ENCODE data around the gene FBXW4.
A peak's percentile ranks its signal among the peaks of the same experiment; 100 is the strongest.

FBXW4 gene

DNA sequence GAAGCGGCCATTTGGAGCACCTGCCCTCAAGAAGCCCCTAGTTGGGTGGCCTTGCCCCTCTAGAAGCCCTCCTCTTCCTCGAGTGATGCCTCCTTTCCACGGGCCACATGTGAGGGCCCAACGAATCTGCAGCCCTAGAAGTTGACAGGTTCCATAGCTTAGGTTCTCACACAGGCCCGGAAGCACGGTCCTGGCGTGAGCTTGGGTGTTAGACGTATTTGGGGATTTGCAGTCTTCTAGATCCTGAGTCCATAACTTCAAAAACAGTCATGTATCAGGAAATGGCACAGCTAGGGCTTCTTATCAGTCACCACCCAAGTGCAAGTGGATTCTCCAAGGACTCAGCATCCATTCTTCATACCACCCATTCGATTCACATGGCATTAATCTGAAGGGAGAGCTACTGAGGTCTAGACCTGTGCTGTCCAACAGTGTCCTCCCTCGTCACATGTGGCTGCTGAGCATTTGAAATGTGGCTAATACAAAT, 477 bp upstream of the FBXW4 start:
- no peak for DNase-seq

DNA sequence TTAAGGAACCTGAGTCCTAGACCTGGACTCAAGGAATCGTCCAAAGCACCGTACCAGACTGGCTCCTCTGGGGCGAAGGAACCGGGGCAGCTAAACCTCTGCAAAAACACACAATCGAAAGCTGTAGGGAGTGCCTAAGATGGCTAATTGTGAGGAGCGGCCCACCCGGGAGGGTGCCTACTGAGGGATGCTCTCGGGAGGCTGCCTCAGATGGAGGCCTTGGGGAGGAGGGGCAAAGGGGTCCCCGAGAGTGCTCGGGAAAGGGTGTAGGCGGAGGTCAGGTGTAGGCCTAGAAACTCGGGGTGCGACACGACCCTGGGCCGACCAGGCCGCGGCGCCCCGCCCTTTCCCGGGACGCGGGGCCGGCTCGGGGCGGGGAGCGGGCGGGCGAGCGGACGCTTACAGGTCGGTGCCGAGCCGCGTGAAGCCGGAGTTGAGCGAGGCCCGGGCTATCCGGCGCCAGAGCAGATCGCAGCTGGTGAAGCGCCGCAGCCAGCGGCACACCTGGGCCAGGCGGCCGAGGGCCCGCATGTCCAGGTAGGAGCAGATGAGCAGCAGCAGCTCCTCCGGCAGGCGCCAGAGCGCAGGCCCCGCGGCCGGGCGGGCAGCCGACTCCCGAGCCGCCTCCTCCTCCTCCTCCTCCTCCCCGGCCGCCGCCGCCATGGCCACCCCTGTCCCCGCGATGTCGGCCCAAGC, 844 bp downstream of the FBXW4 start:
- DNase-seq: peak; percentile 53

DNA sequence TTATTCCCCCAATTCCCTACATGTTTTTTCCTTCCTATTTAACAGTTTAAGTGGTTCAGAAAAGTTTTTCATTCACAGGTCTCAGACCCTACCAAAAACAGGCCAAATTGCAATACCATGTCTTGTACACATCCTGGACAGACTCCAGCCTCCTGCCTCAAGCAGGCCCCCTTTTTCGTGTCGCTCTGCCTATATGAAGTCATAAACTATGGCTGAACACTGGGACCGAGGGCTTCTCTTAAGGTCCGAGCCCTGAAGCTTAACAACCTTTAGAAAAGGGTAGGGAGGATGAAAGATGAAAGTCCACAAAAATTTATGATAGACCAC, 1.4 kb downstream of the FBXW4 start:
- no peak for DNase-seq

DNA sequence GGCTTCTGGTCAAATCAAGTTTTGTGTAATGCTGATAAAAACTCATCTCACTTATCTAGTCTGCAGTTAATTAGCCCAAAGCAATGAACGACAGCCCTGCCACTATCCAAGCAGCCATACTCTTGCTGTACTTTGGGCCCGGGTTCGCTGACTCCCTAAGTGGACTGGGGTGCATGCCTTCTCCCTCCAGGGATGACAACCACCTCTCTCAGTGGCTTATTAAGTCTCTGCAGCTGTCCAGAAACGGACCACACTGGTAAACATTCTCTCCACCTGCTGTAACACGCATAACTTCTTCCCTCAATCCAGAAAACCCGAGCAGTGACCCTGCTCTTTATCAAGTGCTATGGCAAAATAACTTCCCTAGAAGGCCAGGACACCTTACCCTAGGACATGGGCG, 3.9 kb downstream of the FBXW4 start:
- no peak for DNase-seq

DNA sequence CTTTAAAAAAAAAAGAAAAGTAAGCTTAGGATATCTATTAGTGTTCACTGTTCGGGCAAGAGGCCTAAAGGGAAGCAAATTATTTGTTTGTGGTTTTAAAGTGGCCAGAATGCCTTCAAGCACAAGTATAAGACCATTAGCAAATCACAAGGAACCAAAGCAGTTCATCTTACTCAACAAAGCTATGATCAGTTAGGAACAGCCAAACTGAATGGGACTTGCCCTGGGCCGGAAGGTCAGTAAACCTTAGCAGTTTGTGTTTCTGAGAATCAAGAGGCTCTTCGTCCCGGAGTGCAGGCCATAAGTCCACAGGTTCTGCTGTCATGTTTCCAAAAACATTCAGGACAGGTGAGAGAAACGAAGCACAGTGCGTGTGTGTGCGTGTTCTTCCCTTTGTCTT, 4.5 kb downstream of the FBXW4 start:
- DNase-seq: no peak

DNA sequence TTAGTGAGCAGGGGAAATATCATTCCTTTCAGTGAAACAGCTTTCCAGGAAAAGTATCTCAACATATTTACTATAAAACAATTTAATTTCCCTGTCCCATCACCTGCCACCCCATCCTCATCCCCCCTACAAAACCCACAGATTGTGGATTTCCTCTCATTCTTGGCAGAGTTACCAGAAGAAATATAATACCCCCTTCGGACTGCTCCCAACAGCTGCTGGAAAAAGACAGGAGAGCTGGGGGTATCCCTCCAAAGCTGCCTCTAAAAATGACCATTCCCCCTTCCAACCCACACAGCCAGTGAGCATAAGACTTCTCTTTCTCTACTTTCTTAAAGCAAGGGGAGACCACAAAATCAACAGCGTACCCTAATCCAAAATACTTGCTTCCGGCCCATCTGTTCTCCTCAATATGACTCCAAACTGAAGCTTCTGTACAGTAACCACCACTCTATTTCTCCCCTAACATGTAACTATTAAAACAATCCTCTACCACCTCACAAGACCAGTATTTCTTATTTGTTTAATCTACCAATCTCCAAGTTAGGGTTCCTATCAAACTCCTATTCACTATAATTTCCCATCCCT, 7.8 kb downstream of the FBXW4 start:
- no peak for DNase-seq

DNA sequence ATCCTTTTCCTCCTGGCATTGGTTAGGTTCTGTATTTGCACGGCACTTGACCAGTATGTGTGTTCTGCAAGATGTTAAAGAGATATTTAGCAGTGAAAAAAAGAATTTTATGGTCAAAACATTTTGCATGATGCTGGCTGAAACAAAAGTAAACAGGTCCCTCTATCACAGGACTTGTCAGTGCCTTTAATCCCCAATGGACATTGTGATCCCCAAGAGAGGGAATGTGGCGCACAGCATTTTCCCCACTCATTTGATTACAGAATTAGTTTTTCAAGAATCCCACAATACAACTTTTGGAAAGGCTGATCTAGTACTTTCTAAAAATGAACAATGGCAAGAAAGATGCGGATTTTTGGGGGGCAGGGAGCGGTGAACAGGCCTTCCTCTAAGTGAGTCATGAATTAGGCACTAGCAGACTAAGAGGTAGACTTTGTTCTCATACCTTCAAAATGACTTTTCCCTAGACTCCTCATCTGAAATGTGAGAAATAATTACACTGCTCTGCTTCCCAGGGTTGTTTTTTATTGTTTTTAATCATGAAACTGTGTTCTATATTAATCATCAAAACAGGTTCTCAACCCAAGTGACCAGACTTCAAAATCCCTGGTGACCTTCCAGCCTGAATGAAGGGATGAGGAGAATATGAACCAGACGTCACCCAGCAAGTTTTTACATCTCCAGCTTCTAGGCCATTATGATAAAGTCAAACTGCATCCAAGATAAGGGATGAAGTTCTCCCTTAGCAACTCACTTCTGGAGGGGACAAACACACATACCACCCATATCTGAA, 8.6 kb downstream of the FBXW4 start:
- peak; percentile 26 for DNase-seq

DNA sequence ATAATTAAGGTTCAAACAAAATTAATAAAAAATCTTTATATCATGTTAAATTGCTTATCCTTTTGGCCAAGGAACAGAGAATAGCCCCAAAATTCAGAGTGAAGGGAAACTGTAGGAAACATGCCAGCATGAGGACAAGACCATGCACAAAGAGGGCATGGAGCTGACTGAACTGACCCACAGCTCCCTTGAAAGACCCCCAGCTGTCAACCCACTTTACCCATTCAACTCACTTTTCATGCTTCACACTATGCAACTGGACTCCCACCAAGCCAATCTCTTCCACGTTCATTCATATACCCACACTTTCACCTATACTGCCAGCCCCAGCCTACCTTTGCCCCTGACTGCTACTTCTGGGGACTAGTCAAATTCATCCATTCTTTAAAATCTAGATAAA, 10.2 kb downstream of the FBXW4 start:
- DNase-seq: no peak

DNA sequence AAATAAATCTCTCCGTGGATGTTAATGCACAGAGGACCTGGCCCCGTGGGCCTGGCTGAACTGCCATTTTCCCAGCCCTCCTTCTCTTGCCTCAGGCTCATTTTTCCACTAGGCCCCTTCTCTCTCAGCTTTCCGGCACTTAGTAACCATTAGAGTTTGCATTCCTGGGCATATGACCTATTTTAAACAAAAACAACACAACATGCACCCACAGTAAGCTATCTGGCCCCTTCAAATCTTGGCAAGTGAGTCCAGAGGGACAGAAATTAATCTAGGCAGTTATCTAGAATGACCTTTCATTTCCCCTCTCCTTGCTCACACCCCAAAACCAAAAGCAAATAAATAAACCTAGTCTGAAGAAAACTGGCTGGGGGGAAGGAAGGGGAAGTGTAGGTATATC, 11.7 kb downstream of the FBXW4 start:
- DNase-seq: no peak

DNA sequence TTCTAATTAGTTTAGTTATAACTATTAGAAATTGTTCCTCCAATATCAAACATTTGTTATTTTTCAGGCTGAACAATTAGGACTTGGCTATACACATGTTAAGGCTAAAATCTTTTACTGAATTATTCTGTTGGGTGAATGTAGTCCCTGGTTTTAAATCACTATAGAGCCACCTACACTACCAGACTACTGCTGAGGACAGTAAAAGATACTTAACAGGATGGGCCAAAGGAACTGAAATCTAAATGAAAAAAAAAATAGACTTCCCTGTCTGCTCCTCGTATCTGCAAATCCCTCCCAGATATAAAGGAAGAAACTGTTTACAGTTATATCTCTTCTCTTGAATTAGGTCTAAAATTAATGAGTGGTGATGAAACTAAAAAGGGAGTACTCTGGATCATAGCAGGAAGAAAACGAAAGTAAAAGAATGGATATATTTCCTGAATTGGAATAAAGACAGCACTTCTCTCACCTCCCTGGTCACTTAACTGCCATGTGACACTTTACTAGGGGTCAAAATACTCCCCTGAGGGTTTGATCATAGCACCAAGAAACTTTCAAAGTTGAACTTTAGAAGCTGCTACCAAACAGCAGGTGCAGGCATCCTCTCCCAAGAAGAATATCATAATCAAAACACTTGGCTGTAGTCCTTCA, 12.7 kb downstream of the FBXW4 start:
- no peak for DNase-seq

DNA sequence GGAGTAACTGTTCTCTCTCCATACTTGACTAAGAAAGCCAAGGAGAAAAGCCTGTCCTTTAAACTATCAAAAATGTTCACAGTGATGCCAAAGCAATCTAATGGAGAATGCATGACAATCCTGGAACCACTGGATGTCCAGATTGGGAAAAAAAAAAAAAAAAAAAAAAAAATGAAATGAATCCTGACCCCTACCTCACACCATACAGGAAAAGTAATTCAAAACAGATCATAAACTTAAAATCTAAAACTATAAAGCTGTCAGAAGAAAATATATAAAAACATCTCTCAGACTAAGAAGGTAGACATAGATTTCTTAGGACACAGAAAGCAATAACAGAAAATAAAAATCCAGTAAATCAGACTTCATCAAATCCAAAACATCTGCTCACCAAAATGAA, 18.4 kb downstream of the FBXW4 start:
- no peak for DNase-seq

DNA sequence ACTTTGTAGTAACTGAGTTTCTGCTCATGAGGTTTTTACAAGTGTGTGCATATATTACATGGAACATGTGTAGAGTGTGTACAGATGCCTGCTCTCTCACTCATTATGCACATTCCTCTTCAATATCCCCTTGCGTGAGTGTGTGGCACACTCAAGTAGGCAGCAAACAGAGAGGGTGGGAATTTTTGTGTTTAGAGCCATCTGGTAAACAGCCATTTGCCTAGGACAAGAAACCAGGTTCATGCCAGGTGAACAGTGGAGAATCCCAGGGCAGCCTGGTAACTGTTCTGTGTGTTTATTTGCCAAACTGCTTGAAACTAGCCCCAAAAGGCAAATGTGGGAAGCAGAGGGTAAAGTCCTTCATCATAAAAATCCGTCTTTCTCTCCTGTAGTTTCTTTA, 19.9 kb downstream of the FBXW4 start:
- no peak for DNase-seq

DNA sequence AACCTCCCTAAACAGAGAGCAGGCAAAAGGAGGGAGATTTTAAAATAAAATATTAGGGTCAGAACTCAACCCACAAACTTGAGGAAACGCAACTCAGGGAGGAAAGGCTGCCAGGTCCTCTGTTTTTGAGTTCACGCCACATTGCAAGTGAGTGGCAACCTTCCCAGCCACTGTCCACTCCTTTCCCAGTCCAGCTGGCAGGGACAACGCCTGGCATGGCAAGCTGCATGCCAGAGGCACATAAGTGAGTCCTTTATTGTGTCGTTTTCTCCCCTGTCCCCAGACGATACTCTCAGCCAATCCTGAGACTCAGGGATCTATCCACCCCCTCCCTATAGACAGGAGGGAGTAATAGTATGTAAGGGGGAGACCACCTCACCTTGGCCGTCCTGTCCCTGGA, 22.4 kb downstream of the FBXW4 start:
- DNase-seq: no peak

DNA sequence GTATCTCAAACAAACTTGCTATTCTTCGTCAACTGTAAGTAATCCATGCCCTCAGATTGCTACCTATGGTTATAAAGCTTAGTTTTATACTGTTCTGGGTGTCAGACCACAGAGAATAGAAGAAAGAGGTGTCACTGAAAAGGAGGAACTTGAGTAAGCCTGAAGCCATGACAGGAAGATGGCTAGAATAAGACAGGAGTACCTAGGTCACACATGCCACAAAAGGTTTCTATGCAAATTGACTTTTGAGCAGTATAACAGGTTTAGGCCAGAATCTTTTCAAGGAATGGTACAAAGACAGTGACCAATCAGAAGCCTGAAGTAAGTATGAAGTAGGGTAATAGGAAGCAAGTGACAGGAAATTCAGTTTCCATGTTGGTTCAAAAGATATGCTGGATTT, 23.5 kb downstream of the FBXW4 start:
- no peak for DNase-seq

DNA sequence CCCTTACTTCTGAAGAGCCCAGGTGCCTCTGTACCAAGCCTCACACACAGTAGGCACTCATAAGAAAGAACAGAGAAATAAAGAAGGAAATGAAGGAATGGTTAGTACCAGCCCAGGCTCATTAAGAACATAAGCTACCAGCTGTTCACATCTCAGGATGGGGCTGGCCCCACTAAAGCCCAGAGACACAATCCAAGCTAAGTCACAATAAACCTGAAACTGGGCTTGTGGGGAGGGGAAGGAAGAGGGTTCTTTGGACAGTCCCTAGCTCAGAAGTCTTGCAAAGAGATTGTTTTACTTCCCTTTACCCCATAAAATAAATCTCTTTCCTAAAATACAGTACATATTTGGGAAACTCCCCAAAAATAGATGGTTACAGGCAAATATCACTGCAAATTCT, 24.3 kb downstream of the FBXW4 start:
- no peak for DNase-seq

DNA sequence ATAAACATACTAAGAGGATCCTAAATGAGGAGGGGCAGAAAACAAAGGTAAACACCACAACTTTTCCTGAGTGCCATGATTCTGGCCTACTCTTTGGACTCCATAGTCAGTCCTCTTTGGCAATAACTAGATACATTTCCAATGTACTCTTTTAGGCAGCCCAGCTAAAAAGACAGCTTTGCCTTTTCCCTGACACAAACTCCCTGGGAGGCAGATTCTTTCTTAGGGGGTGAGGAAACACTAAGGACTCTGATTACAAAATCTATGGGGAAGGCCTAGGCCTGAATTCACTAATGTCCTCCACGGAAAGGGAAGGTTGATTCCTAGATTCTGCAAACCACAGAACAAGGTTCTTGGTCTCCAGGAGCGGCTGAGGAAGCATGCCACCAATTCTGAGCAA, 25.8 kb downstream of the FBXW4 start:
- DNase-seq: no peak

DNA sequence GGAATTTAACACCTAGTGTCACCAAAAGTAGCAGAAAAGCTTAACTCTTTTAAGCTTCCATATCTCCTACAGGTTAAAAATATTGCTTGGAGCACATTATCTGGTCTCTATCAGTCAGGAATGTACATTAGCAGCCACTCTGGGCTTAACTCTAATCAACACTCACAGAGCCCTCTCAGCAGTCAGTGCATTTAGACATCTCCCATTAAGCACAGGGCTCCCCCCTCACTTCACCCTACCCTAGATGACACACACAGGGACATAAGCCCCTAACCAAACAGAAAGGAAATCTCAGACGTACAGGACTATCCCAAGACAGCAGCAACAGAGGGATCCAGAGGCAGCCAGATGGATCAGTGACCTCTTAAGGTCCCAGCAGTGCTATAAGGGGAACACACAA, 26.4 kb downstream of the FBXW4 start:
- no peak for DNase-seq

DNA sequence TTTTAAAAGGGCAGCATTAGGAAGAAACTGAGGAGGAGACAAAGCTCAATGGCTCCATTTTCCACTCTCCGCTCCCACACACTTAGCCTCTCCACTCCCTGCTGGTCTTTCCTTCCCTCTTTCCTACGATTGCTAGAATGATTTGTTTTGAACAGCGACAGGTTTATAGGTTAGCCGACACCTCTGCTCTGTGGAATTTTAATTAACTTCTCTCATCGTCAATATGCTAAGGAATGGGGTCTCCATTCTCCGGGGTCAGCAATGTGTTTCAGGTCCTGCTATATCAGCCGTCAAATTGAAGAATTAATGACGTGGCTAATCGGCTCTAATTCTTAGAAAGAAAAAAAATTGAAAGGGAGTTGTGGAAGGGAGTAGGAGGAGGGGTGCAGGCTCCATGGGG, 28.9 kb downstream of the FBXW4 start:
- DNase-seq: no peak

DNA sequence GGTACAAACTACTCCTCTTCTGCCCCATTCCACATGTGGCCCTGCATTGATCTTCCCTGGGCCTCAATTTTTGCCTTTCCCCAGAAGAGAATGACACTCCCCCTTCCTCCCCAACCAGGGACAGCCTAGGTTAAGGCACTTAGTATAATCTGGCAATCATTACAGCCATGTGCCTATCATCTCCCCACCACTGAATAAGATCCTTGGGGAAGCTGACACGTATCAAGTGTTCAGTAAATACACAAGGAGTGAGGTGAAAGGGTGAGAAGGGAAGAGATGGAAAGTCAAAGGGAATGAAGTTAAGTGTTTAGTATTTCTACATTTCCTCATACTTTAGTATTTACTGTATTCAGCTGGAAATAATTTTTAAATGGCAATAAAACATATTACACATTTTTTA, 31.9 kb downstream of the FBXW4 start:
- DNase-seq: no peak

DNA sequence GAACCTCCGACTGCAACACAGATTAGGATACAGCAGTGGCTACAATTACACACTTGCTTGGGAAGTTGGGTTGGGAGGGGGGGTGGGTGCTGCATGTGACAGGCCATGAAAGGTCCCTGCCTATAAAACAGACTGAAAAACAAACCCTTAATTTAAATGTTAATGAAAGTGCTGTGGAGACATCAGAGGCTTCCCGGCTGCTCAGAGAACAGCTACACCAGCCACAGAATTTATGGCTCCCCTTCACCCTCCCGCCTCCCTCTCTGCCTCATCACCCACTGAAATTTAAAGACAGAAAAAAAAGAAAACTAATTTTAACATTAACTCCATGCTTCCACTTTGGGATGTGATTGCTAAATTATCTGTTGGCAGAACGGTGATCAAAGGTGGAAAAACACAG, 34.7 kb downstream of the FBXW4 start:
- no peak for DNase-seq

DNA sequence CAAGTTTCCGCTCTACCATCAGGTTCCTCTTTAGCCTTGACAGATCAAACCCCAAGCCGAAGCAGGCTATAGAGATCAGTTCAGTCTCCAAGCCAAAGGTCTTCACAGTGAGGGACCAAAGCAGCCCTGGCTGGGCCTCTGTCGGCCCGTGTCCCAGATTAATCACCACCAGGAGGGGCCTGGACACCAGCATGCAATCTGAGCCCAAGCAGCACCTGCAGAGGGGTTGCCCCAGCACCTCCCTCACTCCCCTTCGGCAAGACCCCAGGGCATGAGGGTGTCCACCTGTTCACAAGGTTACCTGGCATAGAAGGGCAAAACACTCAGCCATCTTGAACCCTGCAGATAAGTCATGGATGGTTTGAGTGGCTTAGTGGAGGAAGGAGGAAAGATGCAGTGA, 36.0 kb downstream of the FBXW4 start:
- no peak for DNase-seq

DNA sequence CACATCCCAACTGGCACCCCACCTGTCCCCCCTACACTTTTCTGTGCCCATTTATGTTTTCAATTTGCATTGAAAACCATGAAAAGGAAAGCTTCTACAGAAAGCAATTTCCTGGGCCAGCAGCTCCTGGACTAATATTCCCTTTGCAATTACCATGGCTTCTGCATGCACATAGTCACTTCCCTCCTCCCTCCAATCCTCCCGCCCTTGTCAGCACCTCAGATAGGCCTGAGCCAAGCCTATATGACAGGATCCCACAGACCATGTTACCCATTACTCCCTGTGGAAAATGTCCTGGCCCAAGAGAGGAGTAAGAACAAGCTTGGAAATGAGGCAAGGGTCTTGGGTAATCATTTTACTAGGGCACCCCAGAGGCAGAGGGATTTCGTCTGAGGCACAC, 38.1 kb downstream of the FBXW4 start:
- DNase-seq: no peak

DNA sequence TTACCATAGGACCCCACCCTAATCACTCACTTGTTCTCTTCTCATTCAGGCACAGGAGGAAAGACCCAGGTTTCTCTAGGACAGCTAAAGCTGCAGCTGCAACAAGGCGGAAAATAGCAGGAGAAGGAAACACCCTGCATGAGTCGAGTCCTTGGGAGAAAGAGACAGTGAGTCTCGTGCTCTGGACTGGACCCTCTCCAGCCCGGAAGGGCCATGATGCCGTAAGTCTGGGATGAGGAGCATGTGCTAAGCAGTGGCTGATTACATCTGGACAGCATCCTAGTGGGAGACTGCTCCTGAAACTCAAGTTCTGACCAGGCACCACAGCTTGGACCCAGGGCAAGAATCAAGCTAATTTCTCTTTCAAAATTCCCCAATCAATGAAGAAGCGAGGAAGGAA, 39.4 kb downstream of the FBXW4 start:
- no peak for DNase-seq

DNA sequence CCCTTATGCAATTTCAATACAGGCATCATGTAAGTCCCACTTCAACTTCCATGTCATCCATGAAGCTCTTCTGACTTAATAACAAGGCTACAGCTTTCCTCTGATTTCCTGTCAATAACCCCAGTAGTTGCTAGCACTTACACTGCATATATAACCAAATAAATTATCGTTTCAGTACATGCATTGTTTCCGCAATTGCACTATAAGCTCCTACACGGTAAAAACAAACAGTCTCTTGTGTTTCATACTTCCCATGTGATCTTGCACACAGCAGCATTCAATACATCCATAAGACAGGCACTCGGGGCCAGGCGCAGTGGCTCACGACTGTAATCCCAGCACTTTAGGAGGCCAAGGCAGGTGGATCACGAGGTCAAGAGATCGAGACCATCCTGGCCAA, 41.4 kb downstream of the FBXW4 start:
- DNase-seq: no peak

All from kidney glomerular epithelial cell (primary cell).